Measurements from ENCODE around the gene NTM.

DNA sequence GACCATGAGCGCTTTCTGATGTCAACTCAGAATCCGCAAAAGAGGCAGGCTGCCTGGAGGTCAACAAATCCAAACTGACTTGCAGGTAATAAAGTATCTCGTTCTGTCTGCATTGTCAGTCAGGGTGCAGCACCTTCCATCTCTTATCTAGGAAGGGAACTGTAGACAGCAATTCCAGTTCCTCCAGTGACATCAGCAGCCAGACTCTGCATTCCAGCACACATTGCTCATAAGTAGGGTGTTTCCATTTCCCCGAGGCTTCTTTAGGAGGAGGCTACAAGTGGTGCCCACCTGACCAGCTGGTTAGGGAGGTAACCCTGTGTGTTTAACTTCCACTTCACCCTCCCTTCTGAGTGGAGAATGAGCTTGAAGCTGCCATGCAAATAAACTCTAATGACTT, 53.3 kb downstream of the NTM start:
- TF ChIP-seq TAF1 (IDR thresholded peaks at IDR 0.05; ENCODE audit: low read depth), result no peak
- TF ChIP-seq, protein P1, sequence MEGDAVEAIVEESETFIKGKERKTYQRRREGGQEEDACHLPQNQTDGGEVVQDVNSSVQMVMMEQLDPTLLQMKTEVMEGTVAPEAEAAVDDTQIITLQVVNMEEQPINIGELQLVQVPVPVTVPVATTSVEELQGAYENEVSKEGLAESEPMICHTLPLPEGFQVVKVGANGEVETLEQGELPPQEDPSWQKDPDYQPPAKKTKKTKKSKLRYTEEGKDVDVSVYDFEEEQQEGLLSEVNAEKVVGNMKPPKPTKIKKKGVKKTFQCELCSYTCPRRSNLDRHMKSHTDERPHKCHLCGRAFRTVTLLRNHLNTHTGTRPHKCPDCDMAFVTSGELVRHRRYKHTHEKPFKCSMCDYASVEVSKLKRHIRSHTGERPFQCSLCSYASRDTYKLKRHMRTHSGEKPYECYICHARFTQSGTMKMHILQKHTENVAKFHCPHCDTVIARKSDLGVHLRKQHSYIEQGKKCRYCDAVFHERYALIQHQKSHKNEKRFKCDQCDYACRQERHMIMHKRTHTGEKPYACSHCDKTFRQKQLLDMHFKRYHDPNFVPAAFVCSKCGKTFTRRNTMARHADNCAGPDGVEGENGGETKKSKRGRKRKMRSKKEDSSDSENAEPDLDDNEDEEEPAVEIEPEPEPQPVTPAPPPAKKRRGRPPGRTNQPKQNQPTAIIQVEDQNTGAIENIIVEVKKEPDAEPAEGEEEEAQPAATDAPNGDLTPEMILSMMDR (IDR thresholded peaks at IDR 0.05; ENCODE audit: poor library complexity, severe bottlenecking), result no peak
- no peak for TF ChIP-seq POLR2AphosphoS5 (IDR thresholded peaks at IDR 0.05)
- TF ChIP-seq SMC3 (conservative IDR thresholded peaks at IDR 0.05; ENCODE audit: poor library complexity), result no peak
- no peak for TF ChIP-seq EP300 (conservative IDR thresholded peaks at IDR 0.05; ENCODE audit: poor library complexity, severe bottlenecking)

All from neural cell (in vitro differentiated cells).